Liver (tissue), 2 donors: ENCODE data around the gene FBXO2.

Experiments used
- CTCF ChIP-seq: fragments of 150-350 bp; IDR thresholded peaks from 2 replicates; pipeline ENCODE4 v1.5.1; 2017; ENCODE audit warnings: improper control_type of control experiment, low read depth, low read length; ENCODE audit not compliant: missing input control
- FOXA1 ChIP-seq: IDR thresholded peaks from 2 replicates; pipeline ENCODE4 v1.6.1; 2016; ENCODE audit warnings: antibody characterized with exemption
- donor health status: healthy.

GRCh38 chr1:11617741-11618140 is 36.5 kb downstream of the FBXO2 start:
- TF ChIP-seq CTCF (no peak), FOXA1 (no peak)
